Endothelial cell of umbilical vein (primary cell): ENCODE measurements around the gene RNF217. TPM values are rescaled to one million over a fixed set of nuclear protein-coding genes. Genes with fewer than 3 reads are reported as not detected.

ENCODE experiments used
- BruUV-seq: library from RNA; stranded (reverse); fragments of 400-500 nt; replicated peaks from 2 replicates; lab custom pipeline; 2021; lab: Mats Ljungman, UMichigan
- CTCF ChIA-PET: fragments of 300-600, 350-600 bp; sonication (Branson Sonifier 250); formaldehyde crosslinking; loops from one replicate; lab custom pipeline; 2021; ENCODE audit warnings: antibody characterized with exemption, inconsistent platforms; lab: Charles Lee
- POLR2A ChIA-PET: fragments of 300-600, 350-600 bp; sonication (Branson Sonifier 250); formaldehyde crosslinking; loops from one replicate; lab custom pipeline; 2021; ENCODE audit warnings: antibody characterized with exemption, inconsistent platforms; lab: Charles Lee
- DNase-seq: peaks from one replicate; pipeline ENCODE4 v3.0.0-alpha.2; 2011; ENCODE audit warnings: low read depth, low spot score
- FAIRE-seq: peaks from 2 replicates; lab custom pipeline; 2011; peaks lifted over from hg19 to GRCh38; lab: Jason Lieb, UNC
- H2AFZ ChIP-seq: 2 replicates; pipeline ENCODE4 v1.6.0; 2012; ENCODE audit warnings: low read depth, low read length, control low read depth, inconsistent platforms
- H3K27ac ChIP-seq: 2 replicates; pipeline ENCODE4 v1.5.1; 2011; ENCODE audit warnings: low read depth, mild to moderate bottlenecking, control low read depth, low read length, moderate library complexity; ENCODE audit not compliant: insufficient read depth
- H3K27me3 ChIP-seq, 2 experiments: 2 replicates each; pipeline versions ENCODE4 v1.6.0 to v1.6.1; 2011; ENCODE audit warnings: low read length in 2 of 2, mixed read lengths in 1 of 2; ENCODE audit not compliant: control insufficient read depth in 2 of 2, insufficient read depth in 2 of 2
- H3K36me3 ChIP-seq, 2 experiments: 2 replicates in 1 of 2; 3 replicates in 1 of 2; pipeline ENCODE4 v1.5.1; 2011; ENCODE audit warnings: low read length in 2 of 2, mild to moderate bottlenecking in 1 of 2, moderate library complexity in 1 of 2; ENCODE audit not compliant: control insufficient read depth in 2 of 2, insufficient read depth in 2 of 2; ENCODE audit errors: extremely low read depth in 1 of 2
- H3K4me1 ChIP-seq: 3 replicates; pipeline ENCODE4 v1.5.1; 2011; ENCODE audit warnings: mild to moderate bottlenecking, low read length; ENCODE audit not compliant: control insufficient read depth, insufficient read depth; ENCODE audit errors: extremely low read depth
- H3K4me2 ChIP-seq: 2 replicates; pipeline ENCODE4 v1.6.1; 2011; ENCODE audit warnings: low read length, control low read depth, mixed read lengths; ENCODE audit not compliant: insufficient read depth
- H3K4me3 ChIP-seq, 3 experiments: fragments of 200-600 bp in 1 of 3; sonication (generic), shearing (Covaris generic) in 1 of 3; replicated peaks in 1 of 3; 2 replicates each; pipeline ENCODE4 v1.5.1; 2011 to 2016; ENCODE audit warnings: control low read depth in 3 of 3, low read length in 3 of 3, mild to moderate bottlenecking in 2 of 3, inconsistent platforms in 1 of 3, low read depth in 1 of 3, moderate library complexity in 1 of 3; ENCODE audit not compliant: insufficient read depth in 1 of 3
- H3K79me2 ChIP-seq: 2 replicates; pipeline ENCODE4 v1.6.0; 2012; ENCODE audit warnings: low read length, inconsistent platforms; ENCODE audit not compliant: control insufficient read depth, insufficient read depth
- H3K9ac ChIP-seq: replicated peaks from 2 replicates; pipeline ENCODE3; 2011; ENCODE audit warnings: low read length, control low read depth; ENCODE audit not compliant: insufficient read depth; ENCODE audit errors: extremely low read depth
- H3K9me1 ChIP-seq: replicated peaks from 3 replicates; pipeline ENCODE4 v1.6.0; 2011; ENCODE audit warnings: mild to moderate bottlenecking, low read length; ENCODE audit not compliant: control insufficient read depth, insufficient read depth; ENCODE audit errors: extremely low read depth
- H3K9me3 ChIP-seq: replicated peaks from 2 replicates; pipeline ENCODE4 v1.5.1; 2012; ENCODE audit warnings: low read length, inconsistent platforms; ENCODE audit not compliant: control insufficient read depth, insufficient read depth
- H4K20me1 ChIP-seq: replicated peaks from 2 replicates; pipeline ENCODE3; 2011; ENCODE audit warnings: mild to moderate bottlenecking, low read length; ENCODE audit not compliant: control insufficient read depth, insufficient read depth; ENCODE audit errors: extremely low read depth
- EZH2 ChIP-seq: IDR thresholded peaks from 2 replicates; pipeline ENCODE4 v1.6.1; 2012; ENCODE audit warnings: borderline replicate concordance, low read depth, mild to moderate bottlenecking, moderate library complexity, low read length, inconsistent platforms; ENCODE audit not compliant: severe bottlenecking
- FOS ChIP-seq: IDR thresholded peaks from 2 replicates; pipeline ENCODE4 v1.6.1; 2011; ENCODE audit warnings: mild to moderate bottlenecking, low read length, moderate library complexity, borderline replicate concordance; ENCODE audit not compliant: insufficient read depth
- GATA2 ChIP-seq: IDR thresholded peaks from 2 replicates; pipeline ENCODE4 v1.7.0; 2011; ENCODE audit warnings: low read depth, mild to moderate bottlenecking, moderate library complexity, mixed read lengths, low read length; ENCODE audit not compliant: insufficient read length, insufficient read depth
- JUN ChIP-seq: IDR thresholded peaks from 2 replicates; pipeline ENCODE4 v1.6.1; 2011; ENCODE audit warnings: borderline replicate concordance, low read depth; ENCODE audit not compliant: insufficient read length, insufficient read depth
- MAX ChIP-seq: IDR thresholded peaks from 2 replicates; pipeline ENCODE4 v1.6.1; 2011; ENCODE audit not compliant: insufficient read depth, insufficient read length
- MYC ChIP-seq: IDR thresholded peaks from one replicate; pipeline ENCODE4 v1.6.1; 2011; ENCODE audit warnings: mild to moderate bottlenecking, low read depth, low read length
- POLR2A ChIP-seq: IDR thresholded peaks from 2 replicates; pipeline ENCODE4 v1.6.1; 2012; ENCODE audit warnings: low read depth, mild to moderate bottlenecking, control low read depth, low read length
- POLR2AphosphoS5 ChIP-seq: IDR thresholded peaks from 2 replicates; pipeline ENCODE4 v1.6.1; 2012; ENCODE audit warnings: low read depth, mild to moderate bottlenecking, control low read depth, low read length, moderate library complexity; ENCODE audit not compliant: insufficient read depth
- dilution Hi-C: fragments of 300-500 bp; cut with MboI; formaldehyde crosslinking; loops from one replicate; pipeline ENCODE4 v1.15.0; 2019; ENCODE audit warnings: low sequenced_read_pairs; ENCODE audit not compliant: extremely low pct_ligation_motif_present
- intact Hi-C: fragments of 100-400 bp; cut with micrococcal nuclease; formaldehyde crosslinking; loops from one replicate; pipeline ENCODE4 v1.10.0; 2022
- polyA plus RNA-seq, 4 experiments: library from polyadenylated mRNA; depleted of rRNA in 3 of 4; stranded (reverse) in 3 of 4; unstranded in 1 of 4; fragments of >200 nt; gene quantifications; 2 replicates each; pipeline versions ENCODE4 v1.2.1 to v1.2.3, GENCODE V29; 2011 to 2012; ENCODE audit warnings: missing spikeins in 1 of 4
- total RNA-seq: library from RNA; stranded (reverse); gene quantifications from 2 replicates; pipeline ENCODE4 v1.2.3, GENCODE V29; 2021
- TF ChIP-seq, protein P1 (sequence below), 2 donors: IDR thresholded peaks; 1 replicate in 1 of 2; 2 replicates in 1 of 2; pipeline ENCODE4 v1.5.1; 2011; ENCODE audit warnings: low read length in 2 of 2, mild to moderate bottlenecking in 2 of 2, moderate library complexity in 2 of 2, control low read depth in 1 of 2, inconsistent platforms in 1 of 2, low read depth in 1 of 2; ENCODE audit not compliant: insufficient read depth in 1 of 2; ENCODE audit errors: extremely low read depth in 1 of 2

The RNF217 gene
- total and polyA plus RNA-seq, 2 donors (not counting 3 experiments of a cell fraction or from before 2014, with no cell fraction given): 8.8 to 32.5 TPM

DNA sequence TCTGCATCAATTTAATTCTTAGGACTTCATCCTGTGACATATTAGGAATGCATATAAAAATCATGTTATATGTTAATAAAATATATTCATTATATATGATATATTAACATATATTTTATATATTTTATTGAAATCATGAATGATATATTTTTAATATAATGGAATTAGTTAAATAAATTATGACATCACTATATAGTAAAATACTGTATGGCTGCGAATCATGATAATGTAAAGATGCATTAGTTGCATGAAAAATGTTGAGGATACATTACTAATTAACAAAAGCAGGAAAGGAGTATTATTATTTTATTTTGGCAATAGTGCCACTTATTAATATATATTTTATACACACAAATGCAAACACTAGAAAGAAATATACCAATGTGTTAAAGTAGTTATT, 8.4 kb upstream of the RNF217 start:
- no peaks in the 10 kb centered on the region for H4K20me1 ChIP-seq
- H3K4me2 ChIP-seq: no peak overlapping the region
- H3K4me1 ChIP-seq: no peaks in the 10 kb centered on the region
- intact Hi-C loops: no loop called here
- no peak for TF ChIP-seq POLR2AphosphoS5
- no peak for TF ChIP-seq POLR2A
- TF ChIP-seq JUN: no peak
- TF ChIP-seq MYC: no peak
- no peak for TF ChIP-seq MAX
- no peak for TF ChIP-seq GATA2
- TF ChIP-seq, protein P1, sequence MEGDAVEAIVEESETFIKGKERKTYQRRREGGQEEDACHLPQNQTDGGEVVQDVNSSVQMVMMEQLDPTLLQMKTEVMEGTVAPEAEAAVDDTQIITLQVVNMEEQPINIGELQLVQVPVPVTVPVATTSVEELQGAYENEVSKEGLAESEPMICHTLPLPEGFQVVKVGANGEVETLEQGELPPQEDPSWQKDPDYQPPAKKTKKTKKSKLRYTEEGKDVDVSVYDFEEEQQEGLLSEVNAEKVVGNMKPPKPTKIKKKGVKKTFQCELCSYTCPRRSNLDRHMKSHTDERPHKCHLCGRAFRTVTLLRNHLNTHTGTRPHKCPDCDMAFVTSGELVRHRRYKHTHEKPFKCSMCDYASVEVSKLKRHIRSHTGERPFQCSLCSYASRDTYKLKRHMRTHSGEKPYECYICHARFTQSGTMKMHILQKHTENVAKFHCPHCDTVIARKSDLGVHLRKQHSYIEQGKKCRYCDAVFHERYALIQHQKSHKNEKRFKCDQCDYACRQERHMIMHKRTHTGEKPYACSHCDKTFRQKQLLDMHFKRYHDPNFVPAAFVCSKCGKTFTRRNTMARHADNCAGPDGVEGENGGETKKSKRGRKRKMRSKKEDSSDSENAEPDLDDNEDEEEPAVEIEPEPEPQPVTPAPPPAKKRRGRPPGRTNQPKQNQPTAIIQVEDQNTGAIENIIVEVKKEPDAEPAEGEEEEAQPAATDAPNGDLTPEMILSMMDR (IDR thresholded peaks at IDR 0.05; ENCODE audit: extremely low read depth in 1 of 2, insufficient read depth in 1 of 2, low read depth in 1 of 2, low read length in 2 of 2): no peak
- no peak for TF ChIP-seq FOS
- TF ChIP-seq EZH2: no peak
- H3K27ac ChIP-seq: no peak overlapping the region
- no peak overlapping the region for H3K4me3 ChIP-seq
- dilution Hi-C loops: no loop called here
- BruUV-seq: no TSS peak
- no peak overlapping the region for H3K9ac ChIP-seq
- no peaks in the 10 kb centered on the region for H3K27me3 ChIP-seq
- ChIA-PET CTCF (no interaction called here), POLR2A (no interaction called here)
- no peak overlapping the region for H2AFZ ChIP-seq
- H3K9me1 ChIP-seq: no peaks in the 10 kb centered on the region
- no peaks in the 10 kb centered on the region for H3K36me3 ChIP-seq
- FAIRE-seq: no peak
- no peak for DNase-seq
- no peaks in the 10 kb centered on the region for H3K79me2 ChIP-seq
- no peaks in the 10 kb centered on the region for H3K9me3 ChIP-seq
